PC-3 (cell line): ENCODE data around the gene FOXP1. TPM values are rescaled to one million over a fixed set of nuclear protein-coding genes. Genes with fewer than 3 reads are reported as not detected.

Experiments used
- ATAC-seq: fragments of 200-7000 bp; cut with Tn5 transposase; 2 replicates; pipeline ENCODE4 v1.9.1; 2020; ENCODE audit warnings: mild to moderate bottlenecking, moderate library complexity
- BruUV-seq: library from RNA; stranded (reverse); fragments of 400-500 nt; replicated peaks from 2 replicates; lab custom pipeline; 2021; lab: Mats Ljungman, UMichigan
- CTCF ChIA-PET: fragments of 300-600 bp; sonication (Branson Sonifier 250); formaldehyde crosslinking; loops from one replicate; lab custom pipeline; 2022; ENCODE audit warnings: antibody characterized with exemption; lab: Charles Lee
- POLR2A ChIA-PET: fragments of 300-600 bp; sonication (Branson Sonifier 250); formaldehyde crosslinking; loops from one replicate; lab custom pipeline; 2022; ENCODE audit warnings: antibody characterized with exemption; ENCODE audit not compliant: unreplicated experiment; lab: Charles Lee
- DNase-seq: peaks from one replicate; pipeline ENCODE4 v3.0.0-alpha.2; 2015
- H2AFZ ChIP-seq: fragments of 300-600 bp; sonication (generic); 2 replicates; pipeline ENCODE4 v1.6.0; 2016; ENCODE audit warnings: antibody characterized with exemption, low read length
- H3F3A ChIP-seq: fragments of 300-600 bp; sonication (generic); one replicate; pipeline ENCODE4 v1.6.0; 2017; ENCODE audit warnings: antibody characterized with exemption, low read length, control low read depth, mild to moderate bottlenecking; ENCODE audit not compliant: unreplicated experiment
- H3K27ac ChIP-seq: fragments of 300-600 bp; sonication (generic); 2 replicates; pipeline ENCODE4 v1.5.1; 2016; ENCODE audit warnings: mild to moderate bottlenecking, low read length
- H3K27me3 ChIP-seq: fragments of 300-600 bp; sonication (generic); 2 replicates; pipeline ENCODE4 v1.6.1; 2016; ENCODE audit warnings: low read length, mixed read lengths
- H3K36me3 ChIP-seq: fragments of 300-600 bp; sonication (generic); 2 replicates; pipeline ENCODE4 v1.6.1; 2016; ENCODE audit warnings: low read depth, mixed run types, low read length, mixed read lengths
- H3K4me1 ChIP-seq: fragments of 300-600 bp; sonication (generic); 2 replicates; pipeline ENCODE4 v1.5.1; 2016; ENCODE audit warnings: low read length; ENCODE audit not compliant: insufficient read depth
- H3K4me2 ChIP-seq: fragments of 300-600 bp; sonication (generic); 2 replicates; pipeline ENCODE4 v1.6.0; 2016; ENCODE audit warnings: low read length
- H3K4me3 ChIP-seq: fragments of 300-600 bp; sonication (generic); 2 replicates; pipeline ENCODE4 v1.5.1; 2016; ENCODE audit warnings: mild to moderate bottlenecking, low read length, mixed read lengths
- H3K79me2 ChIP-seq: fragments of 300-600 bp; sonication (generic); 2 replicates; pipeline ENCODE4 v1.6.1; 2017; ENCODE audit warnings: low read length, mixed read lengths
- H3K9ac ChIP-seq: fragments of 300-600 bp; sonication (generic); 2 replicates; pipeline ENCODE4 v1.6.0; 2016; ENCODE audit warnings: mild to moderate bottlenecking, low read length
- H3K9me2 ChIP-seq: fragments of 300-600 bp; sonication (generic); replicated peaks from 2 replicates; pipeline ENCODE4 v1.6.1; 2016; ENCODE audit warnings: mixed run types, low read length, mixed read lengths
- H3K9me3 ChIP-seq: fragments of 300-600 bp; sonication (generic); 2 replicates; pipeline ENCODE4 v1.6.1; 2016; ENCODE audit warnings: low read length, mixed read lengths
- H4K20me1 ChIP-seq: fragments of 300-600 bp; sonication (generic); 2 replicates; pipeline ENCODE4 v1.6.1; 2016; ENCODE audit warnings: low read length, mixed read lengths
- EZH2 ChIP-seq: fragments of 300-600 bp; sonication (generic); IDR thresholded peaks from one replicate; pipeline ENCODE4 v1.6.1; 2017; ENCODE audit warnings: antibody characterized with exemption, mild to moderate bottlenecking, low read length; ENCODE audit not compliant: unreplicated experiment
- EZH2phosphoT487 ChIP-seq: fragments of 300-600 bp; sonication (generic); IDR thresholded peaks from 2 replicates; pipeline ENCODE4 v1.6.1; 2018; ENCODE audit warnings: mild to moderate bottlenecking, antibody characterized with exemption, low read length, borderline replicate concordance
- intact Hi-C: fragments of 100-400 bp; cut with micrococcal nuclease; formaldehyde crosslinking; loops from 2 replicates; pipeline ENCODE4 v1.9.0; 2023
- total RNA-seq: library from RNA; depleted of rRNA; stranded (reverse); fragments of >200 nt; gene quantifications from 2 replicates; pipeline ENCODE4 v1.2.3, GENCODE V29; 2014
- TF ChIP-seq, protein P1 (sequence below): fragments of 300-600 bp; sonication (generic); conservative IDR thresholded peaks from 2 replicates; pipeline ENCODE4 v1.5.1; 2017; ENCODE audit warnings: antibody characterized with exemption, low read depth, mild to moderate bottlenecking, low read length

FOXP1 gene
- total RNA-seq, 1 experiment from 2014 or later, result 35.3 TPM

DNA sequence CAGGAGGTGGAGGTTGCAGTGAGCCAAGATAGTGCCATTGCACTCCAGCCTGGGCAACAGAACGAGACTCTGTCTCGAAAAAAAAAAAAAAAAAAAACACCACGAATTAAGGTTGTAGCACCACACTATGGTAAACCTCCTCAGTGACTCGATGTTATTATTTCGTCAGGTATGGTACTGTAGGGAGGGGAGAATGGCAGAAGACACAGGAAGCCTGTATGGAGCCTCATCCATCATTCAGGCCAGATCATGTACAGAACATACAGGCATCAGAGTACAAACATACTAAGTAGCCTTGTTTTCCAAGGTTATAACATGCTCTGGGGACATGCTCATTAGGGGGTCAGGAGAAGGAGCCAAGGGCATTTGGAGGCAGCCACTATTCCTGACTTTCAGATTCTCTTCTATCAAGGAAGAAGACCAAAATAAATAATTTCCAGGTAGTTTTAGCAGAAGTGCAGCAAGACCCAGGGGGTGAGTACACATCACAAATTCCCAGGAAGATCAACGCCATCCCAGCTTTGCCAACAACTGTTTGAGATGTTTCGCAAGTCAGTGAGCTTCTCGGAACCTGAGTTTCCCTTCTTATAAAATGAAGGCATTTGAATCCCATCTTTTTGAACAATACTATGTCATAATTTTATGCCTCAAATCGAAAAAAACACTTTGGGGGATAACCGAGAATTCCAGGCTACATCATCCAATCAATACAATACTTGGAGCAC, 79.8 kb downstream of the FOXP1 start:
- peak overlapping the region; percentile 77 for H2AFZ ChIP-seq
- peak overlapping the region; percentile 57 for H3K4me3 ChIP-seq
- peak overlapping the region; percentile 28 for H3K9ac ChIP-seq
- H3K9me3 ChIP-seq, result no peaks in the 10 kb centered on the region
- no peaks in the 10 kb centered on the region for H4K20me1 ChIP-seq
- DNase-seq (peak; percentile 77), ATAC-seq (peak; percentile 29)
- H3K36me3 ChIP-seq, result no peaks in the 10 kb centered on the region
- no peaks in the 10 kb centered on the region for H3K79me2 ChIP-seq
- ChIA-PET POLR2A (interaction anchor here (0.6 to 0.7 kb wide), 3 partner anchors 33 to 78 kb away, joined by 3 to 8 read pairs (median 3); no protein-coding TSS in a partner anchor), CTCF (no interaction called here)
- H3K27ac ChIP-seq, result peak overlapping the region; percentile 89
- H3K9me2 ChIP-seq, result no peaks in the 10 kb centered on the region
- peak overlapping the region; percentile 74 for H3K4me2 ChIP-seq
- H3K4me1 ChIP-seq, result peaks cover 22% of the 10 kb centered on the region
- intact Hi-C loops, result loop anchor here (2.0 to 5.0 kb wide), 3 partner anchors 33 to 77 kb away; no protein-coding TSS in a partner anchor
- no peaks in the 10 kb centered on the region for H3K27me3 ChIP-seq
- TF ChIP-seq, protein P1, sequence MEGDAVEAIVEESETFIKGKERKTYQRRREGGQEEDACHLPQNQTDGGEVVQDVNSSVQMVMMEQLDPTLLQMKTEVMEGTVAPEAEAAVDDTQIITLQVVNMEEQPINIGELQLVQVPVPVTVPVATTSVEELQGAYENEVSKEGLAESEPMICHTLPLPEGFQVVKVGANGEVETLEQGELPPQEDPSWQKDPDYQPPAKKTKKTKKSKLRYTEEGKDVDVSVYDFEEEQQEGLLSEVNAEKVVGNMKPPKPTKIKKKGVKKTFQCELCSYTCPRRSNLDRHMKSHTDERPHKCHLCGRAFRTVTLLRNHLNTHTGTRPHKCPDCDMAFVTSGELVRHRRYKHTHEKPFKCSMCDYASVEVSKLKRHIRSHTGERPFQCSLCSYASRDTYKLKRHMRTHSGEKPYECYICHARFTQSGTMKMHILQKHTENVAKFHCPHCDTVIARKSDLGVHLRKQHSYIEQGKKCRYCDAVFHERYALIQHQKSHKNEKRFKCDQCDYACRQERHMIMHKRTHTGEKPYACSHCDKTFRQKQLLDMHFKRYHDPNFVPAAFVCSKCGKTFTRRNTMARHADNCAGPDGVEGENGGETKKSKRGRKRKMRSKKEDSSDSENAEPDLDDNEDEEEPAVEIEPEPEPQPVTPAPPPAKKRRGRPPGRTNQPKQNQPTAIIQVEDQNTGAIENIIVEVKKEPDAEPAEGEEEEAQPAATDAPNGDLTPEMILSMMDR, result no peak
- no peak for TF ChIP-seq EZH2phosphoT487
- no peak for TF ChIP-seq EZH2
- TSS peak; percentile 62 for BruUV-seq
- H3F3A ChIP-seq, result no peaks in the 10 kb centered on the region

DNA sequence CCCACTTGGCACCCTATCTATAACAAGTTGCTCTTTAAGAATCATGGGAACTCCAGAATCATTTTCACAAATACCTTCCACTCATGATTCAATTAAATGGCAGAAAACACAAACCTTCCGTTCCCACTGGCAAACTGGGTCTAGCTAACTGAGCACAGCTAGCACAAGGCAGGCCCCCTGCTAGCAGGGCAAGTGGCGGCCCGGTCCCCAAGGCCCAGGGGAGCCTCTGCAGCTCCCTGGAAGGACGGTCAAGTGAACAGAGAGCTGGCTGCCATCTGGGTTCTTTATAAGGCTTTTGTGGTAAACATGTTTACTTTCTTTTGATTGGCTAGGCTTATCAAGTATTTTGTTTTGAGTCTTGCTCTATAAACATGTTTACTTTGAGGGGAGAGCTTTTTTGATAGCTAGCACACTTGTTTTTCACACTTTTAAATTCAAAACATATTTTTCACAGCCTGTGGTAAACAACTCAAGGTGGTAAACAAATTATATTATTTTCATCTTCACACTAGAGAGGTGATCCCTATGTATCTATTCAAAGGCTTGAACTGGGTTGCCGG, 81.4 kb downstream of the FOXP1 start:
- no peak overlapping the region for H3K9ac ChIP-seq
- H3K79me2 ChIP-seq, result no peaks in the 10 kb centered on the region
- no peak for DNase-seq
- H3K36me3 ChIP-seq, result no peaks in the 10 kb centered on the region
- TF ChIP-seq, protein P1, result no peak
- TF ChIP-seq EZH2, result no peak
- TF ChIP-seq EZH2phosphoT487, result no peak
- H2AFZ ChIP-seq, result no peak overlapping the region
- H3K4me2 ChIP-seq, result no peak overlapping the region
- no peaks in the 10 kb centered on the region for H3K9me3 ChIP-seq
- H3K9me2 ChIP-seq, result no peaks in the 10 kb centered on the region
- H3K4me1 ChIP-seq, result peaks cover 26% of the 10 kb centered on the region
- no peak for ATAC-seq
- H3K27me3 ChIP-seq, result no peaks in the 10 kb centered on the region
- no peaks in the 10 kb centered on the region for H3F3A ChIP-seq
- no TSS peak for BruUV-seq
- ChIA-PET POLR2A (no interaction called here), CTCF (no interaction called here)
- no peaks in the 10 kb centered on the region for H4K20me1 ChIP-seq
- intact Hi-C loops, result loop anchor here (5.0 kb wide), 1 partner anchor 40 kb away; no protein-coding TSS in a partner anchor
- H3K4me3 ChIP-seq, result no peak overlapping the region
- no peak overlapping the region for H3K27ac ChIP-seq

DNA sequence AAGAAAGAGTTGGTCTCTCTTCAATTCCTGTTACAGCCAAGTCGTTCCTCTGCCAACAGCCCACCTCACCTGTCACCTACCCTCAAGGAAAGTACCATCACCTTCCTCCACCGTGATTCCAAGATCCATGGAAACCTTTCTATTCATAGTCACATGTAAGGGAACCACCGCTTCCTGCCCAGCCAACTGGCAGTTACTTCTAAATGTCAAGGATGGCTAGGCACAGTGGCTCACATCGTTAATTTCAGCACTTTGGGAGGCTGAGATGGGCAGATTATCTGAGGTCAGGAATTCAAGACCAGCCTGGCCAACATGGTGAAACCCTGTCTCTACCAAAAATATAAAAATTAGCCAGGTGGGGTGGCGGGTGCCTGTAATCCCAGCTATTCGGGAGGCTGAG, 82.8 kb downstream of the FOXP1 start:
- no peak overlapping the region for H3K4me3 ChIP-seq
- H3K9me3 ChIP-seq, result no peaks in the 10 kb centered on the region
- TF ChIP-seq, protein P1, result no peak
- no peak for TF ChIP-seq EZH2
- TF ChIP-seq EZH2phosphoT487, result no peak
- H2AFZ ChIP-seq, result no peak overlapping the region
- H3K9me2 ChIP-seq, result no peaks in the 10 kb centered on the region
- intact Hi-C loops, result loop anchor here (5.0 kb wide), 1 partner anchor 38 kb away; no protein-coding TSS in a partner anchor
- ChIA-PET CTCF (interaction anchor here (0.6 kb wide), 1 partner anchor 48 kb away, joined by 7 read pairs; no protein-coding TSS in a partner anchor), POLR2A (no interaction called here)
- H3K27ac ChIP-seq, result no peak overlapping the region
- H3K79me2 ChIP-seq, result no peaks in the 10 kb centered on the region
- BruUV-seq, result no TSS peak
- H3K27me3 ChIP-seq, result no peaks in the 10 kb centered on the region
- no peaks in the 10 kb centered on the region for H4K20me1 ChIP-seq
- no peak overlapping the region for H3K4me2 ChIP-seq
- ATAC-seq (no peak), DNase-seq (no peak)
- peaks cover 41% of the 10 kb centered on the region for H3K4me1 ChIP-seq
- no peak overlapping the region for H3K9ac ChIP-seq
- H3K36me3 ChIP-seq, result no peaks in the 10 kb centered on the region
- H3F3A ChIP-seq, result no peaks in the 10 kb centered on the region
